ENCODE results near the gene NELL1. TPM values are rescaled to one million over a fixed set of nuclear protein-coding genes. Genes with fewer than 3 reads are reported as not detected.

Gene NELL1
- total RNA-seq, 1 experiment from 2014 or later = not detected

DNA sequence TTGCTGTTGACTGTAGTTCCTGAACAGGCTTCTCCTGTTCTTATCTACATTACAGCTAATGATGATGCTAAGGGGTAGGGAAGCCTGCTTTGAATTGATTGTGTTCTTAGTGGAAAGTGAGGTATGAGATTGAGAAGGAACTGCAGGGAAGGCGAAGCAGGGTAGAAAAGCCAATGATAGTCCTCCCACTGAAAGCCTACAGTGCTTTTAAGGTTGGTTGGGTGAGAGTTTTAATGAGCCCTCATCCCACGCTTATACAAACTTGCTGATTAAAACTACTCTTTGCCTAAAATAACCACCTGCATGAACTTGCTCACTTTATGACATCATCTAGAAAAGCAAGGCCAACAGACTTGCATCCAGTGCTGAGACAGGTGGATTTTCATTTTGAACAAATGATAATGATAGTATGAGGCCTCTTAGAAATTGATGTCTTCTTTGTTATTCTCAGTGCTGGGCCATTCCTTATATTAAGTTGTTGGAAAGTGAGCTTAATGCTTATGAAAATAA, 891.1 kb downstream of the NELL1 start:
- DNase-seq (ENCODE audit: low read depth) = no peak

DNA sequence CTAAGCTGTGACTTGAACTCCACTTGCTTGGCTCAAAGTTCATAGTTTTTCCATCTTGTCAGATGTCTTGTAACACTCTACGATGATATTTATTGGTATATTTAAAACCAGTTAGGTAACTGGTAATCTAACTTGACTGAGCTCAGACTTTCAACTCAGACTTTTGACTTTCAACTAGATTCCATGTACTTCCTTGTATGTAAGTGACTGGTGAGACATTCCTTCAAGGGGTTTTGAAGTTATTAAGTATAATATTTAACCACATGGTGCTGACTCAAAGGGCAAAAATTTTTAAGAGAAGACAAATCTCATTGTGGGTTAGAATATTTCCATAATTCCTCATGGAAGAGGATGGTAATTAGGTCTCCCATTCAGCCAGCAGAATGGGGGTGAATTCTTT, 892.2 kb downstream of the NELL1 start:
- peak; percentile 1 for DNase-seq (ENCODE audit: low read depth)

DNA sequence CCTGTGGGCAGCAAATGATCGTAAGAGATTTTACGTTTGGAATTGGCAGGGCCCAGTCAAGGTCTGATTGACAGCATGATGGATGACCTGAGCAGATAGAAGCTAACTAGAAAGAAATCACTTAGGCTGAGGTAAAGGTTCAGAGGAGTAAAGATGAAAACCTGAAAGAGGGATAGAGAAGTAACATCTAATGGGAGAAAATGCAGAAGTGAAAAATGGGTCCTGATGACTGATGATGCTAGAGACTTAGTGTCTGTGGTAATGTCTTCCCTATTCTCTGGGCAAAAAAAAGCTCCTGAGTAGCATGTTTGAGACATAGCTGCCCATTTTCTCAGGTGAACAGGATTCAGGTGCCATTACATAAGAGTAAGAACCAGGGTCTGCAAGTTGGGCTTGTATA, 894.7 kb downstream of the NELL1 start:
- no peak for DNase-seq (ENCODE audit: low read depth)

DNA sequence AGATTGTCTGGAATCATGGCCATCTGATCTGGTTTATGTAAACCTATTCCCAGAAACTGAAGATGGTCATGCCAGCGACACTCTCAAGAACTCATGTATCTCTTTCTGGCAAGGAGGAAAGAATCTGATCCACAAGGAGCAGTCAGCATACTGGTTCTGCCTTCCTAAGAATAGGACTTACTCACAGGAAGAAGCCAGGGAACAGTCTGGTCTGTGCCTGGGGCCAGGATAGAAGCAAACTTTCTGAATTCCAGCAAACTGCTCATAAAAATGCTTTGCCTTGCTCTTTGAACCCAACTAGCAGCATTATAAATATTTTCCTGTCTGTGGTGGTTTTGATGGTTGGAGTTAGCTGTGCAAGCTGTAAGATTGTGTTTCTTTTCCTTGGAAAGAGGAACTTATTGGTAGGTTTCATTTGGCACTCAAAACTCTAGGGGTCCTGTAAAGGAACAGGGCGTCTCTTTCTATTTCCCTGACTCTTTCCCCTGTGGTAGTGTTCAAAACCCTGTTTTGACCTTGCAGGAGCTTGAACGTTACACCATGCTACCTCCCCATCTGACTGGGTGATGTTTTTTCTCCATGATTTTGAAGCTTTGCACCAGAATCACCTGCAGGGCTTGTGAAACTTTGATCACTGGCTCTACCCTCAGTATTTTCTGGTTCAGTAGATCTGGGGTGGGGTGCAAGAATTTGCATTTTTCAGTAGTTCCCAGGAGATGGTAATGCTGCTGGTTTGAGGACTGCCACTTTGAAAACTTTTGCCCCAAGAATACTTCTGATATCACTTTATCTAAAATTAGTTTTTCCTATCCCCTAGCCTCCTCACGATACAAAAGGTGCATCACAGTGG, 895.7 kb downstream of the NELL1 start:
- DNase-seq (ENCODE audit: low read depth) = peak; percentile 2

DNA sequence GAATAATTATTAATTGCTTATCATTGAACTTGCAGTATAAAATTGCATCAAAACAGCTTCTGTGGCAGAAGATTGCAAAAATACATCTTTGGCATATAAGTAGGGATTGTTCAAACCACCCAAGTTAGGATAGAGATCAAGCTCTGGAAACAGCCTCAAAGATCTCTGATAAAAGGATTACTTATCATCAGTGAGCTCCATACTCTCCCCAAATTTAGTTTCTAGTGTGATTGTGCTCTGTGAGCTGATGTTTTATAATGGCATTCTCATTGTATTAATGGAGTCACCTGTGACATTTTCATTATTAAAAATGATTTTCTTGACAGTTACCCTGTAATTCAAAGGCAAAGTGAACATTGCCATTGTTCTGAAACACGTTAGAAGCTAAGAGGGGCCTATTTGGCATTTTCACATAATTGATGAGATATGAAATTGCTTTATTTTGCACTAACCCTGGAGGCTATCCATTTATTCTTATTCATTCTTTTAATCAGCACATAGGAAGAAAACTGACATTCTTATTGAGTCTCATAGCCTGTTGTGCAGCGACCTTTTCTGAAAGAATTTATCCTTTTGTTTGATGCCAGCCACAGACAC, 897.2 kb downstream of the NELL1 start:
- DNase-seq (ENCODE audit: low read depth) = no peak

DNA sequence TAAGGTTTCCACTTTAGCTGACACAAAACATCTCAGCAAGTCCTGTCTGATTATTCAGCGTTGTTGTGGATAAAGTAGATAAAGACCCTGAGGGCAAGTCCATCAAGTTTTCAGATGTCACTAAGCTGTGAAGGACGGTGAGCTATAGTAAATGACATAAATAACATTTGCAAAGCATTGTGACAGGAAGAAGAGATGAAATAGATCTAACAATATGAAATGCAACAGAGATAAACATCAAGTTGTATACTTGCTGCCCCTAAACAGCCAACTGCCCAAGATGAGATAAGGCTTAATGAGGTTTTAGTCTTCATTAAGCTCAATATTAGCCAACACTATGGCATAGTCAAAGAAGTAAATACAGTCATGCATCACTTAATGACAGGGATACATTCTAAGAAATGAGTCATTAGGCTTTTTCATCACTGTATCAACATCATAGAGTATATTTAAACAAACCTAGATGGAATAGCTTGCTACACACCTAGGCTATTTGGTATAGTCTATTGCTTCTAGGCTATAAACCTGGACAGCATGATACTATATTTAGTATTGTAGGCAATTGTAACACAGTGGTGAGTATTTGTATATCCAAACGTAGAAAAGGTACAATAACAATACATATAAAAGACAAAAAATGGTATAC, 898.4 kb downstream of the NELL1 start:
- DNase-seq (ENCODE audit: low read depth) = no peak

DNA sequence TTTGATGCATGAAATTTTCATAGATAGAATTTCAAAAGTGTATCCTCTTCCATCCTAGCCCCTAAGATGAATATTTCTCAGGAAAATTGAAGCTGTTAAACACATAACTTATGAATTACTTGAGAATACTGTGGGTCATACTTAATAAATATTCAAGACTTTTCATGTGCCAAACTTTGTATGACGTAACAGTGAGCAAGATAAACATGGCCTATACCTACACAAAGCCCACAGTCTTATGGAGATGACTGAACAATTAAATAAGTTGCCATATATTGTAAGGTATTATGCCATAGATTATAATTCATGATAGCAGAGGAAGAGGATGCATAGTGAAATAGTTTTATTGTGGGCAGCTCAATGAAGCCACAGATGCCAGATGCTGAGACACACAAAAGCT, 902.8 kb downstream of the NELL1 start:
- DNase-seq (ENCODE audit: low read depth) = no peak

DNA sequence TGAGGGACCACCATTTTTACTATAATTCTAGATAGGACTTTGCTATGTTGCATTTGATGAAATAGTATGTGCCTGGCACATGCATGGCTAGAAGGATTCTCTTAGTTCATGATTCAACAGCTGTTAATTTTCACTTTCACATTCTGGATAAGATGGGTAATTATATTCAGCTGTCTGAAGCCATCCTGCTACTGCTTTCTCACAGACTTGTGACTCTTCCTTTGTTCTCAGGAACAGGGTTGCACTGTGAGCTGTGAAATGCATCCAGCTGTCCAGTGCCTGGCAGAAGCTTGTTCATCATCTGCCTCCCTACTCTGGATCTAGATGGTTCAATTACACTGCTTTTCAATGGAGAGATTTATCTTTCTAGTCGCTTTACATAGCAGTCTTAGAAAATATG, 913.4 kb downstream of the NELL1 start:
- DNase-seq (ENCODE audit: low read depth) = no peak

DNA sequence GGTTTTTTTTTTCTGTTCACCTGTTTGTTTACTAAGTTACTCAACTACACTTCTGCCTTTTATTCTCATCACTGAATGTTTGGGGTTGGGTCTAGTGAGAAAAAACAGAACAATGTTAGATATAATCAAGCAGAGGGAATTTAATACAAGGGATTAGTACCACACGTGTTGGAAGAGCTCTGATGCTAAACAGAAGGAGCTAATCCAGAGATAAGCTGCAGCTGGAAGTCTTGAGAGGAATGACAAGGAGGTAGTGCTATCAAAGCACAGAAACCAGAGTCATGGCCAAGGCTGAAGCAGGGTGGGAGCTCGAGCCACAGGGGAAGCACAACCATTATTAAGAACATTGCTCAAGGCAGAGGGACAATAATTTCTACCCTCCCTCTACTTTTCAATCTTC, 919.4 kb downstream of the NELL1 start:
- DNase-seq (ENCODE audit: low read depth) = no peak

DNA sequence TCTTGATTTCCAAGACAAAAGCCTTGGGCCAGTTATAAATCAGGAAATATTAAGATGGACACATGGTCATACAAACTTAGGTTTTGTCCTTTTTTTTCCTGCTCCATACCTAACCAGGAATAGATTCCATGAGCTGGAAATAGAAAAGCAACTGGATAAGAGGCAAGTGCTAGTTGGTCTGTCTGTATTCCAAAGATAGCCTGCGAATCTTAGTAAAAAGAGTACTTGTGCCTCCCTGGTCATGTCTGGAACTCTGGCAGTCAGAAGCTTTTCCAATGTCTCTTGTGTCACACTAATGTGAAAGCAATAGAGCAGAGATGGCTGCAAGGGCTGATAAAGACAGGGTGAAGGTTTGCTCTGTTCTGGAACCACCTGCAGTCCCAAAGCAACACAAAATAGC, 933.3 kb downstream of the NELL1 start:
- DNase-seq (ENCODE audit: low read depth) = no peak

DNA sequence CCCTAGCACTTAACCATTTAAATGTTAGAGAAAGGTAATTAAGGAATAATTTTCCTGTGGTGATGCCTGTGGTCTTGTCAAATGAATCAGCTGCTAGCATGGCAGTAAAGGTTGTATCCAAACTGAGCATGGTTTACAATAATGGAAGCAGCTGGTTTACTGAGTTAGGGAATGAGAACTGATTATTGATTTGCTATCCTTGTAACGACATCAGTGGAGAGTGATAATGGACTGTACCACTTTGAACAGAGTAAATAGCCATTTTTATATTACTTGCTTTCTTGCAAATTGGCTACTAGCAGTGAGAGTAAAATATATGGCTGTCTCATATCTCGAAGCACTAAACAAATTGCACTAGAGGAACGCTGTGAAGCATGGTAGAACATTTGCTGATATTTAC, 934.5 kb downstream of the NELL1 start:
- DNase-seq (ENCODE audit: low read depth) = no peak

DNA sequence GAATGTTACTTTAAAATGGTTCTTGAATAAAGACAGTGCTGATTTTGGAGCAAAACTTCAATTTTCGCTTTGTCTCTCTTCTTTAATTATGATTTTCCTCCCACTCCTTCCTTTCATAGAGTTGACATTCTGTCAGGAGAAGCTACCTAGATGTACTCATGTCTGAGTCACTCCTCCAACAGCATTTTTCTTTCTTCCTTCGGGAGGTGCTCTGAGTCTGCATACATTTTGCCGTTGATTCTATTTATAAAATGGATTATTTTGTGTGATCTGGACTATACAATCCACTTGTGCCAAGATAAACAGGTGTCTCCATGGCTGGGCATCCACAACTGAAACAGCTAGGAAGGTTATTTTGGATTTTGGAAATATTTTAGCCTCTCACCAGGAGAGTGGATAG, 935.2 kb downstream of the NELL1 start:
- no peak for DNase-seq (ENCODE audit: low read depth)

DNA sequence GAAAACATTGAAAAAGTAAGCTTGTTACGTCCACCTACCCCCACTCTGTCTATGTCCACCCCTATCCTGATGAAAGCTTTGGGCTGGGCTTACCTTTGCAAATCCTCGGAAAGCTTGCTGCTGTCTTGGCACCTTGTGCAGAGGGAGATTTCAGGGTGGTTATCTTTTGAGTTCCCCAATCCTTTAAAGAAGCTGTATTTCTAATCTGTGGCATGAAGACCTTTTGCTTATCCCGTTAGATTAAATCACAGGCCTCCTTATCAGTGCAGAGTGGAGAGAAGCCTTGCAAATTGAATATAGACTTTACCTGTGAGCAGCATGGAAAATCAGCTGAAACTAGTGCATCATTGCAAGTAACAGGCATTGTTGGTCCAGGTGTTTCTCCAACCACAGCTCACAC, 942.9 kb downstream of the NELL1 start:
- no peak for DNase-seq (ENCODE audit: low read depth)

DNA sequence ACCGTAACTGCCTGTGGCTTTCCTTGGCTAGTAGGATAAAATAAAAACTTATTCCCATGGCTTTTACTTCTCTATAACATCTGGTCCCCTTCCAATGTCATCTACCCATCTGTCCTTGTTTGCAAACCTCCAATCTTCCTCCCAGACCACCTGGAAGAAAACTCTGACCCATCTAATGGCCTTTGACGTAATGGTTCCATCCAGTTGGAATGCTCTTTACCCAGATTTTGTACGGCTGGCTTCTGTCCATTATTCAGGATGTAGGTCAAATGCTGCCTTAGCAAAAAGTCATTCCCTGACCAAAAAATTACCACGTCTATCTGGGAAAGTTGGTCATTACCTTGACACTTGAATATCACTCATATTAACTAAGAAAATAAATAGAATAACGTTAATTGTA, 945.6 kb downstream of the NELL1 start:
- no peak for DNase-seq (ENCODE audit: low read depth)

DNA sequence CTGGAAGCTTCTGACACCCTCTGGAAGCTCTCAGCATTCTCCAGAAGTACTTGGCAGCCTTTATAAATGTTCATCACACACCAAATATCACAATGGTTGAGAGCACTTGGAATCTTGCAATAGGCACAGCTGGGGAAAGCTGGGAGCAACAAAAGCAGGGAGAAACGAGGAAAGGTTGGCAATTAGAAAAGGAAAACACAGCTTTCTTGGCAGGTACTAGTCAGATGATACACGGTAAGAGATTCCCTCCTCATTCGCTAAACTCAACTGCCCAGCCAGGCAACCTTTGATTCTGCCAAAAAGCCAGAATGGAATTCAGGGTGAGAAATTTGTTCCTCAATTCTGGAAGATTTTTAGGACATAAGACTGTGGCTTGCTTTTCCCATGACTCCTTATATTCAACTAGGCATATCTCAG, 946.6 kb downstream of the NELL1 start:
- no peak for DNase-seq (ENCODE audit: low read depth)

DNA sequence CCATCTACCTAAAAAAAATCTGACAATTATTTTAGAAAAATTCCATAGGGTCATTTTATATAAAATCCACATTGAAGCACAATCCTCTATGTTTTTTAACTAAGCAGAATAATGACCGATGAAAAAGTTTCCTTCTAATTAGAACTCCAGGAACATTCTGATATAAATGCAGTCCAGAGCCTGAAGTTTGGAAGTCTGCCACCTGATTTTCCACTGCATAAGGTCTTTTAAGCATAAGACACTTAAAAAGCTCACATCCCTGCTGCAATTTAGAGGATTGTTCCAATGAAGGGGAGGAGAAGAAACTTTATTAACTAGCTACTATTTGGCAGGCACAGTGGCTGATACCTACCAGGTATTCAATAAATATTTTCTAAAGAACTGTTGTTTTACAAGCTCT, 953.2 kb downstream of the NELL1 start:
- no peak for DNase-seq (ENCODE audit: low read depth)

DNA sequence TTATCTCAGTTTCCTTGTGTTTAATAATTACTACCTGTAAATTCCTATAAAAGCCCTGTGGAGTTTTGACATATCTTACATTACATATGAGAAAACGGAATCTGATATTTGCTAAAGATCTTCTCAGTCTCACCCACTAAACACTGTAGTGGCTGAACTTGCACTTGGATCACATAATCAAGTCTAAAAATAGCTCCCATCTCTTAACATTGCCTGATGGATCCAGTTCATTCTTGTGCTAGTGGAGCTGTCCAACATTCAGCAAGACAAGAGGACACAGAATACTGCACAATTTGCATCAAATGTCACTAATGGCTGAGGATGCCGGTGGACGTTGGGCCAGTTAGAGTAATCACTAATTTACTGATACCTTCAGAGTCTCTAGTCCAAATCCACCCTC, 953.6 kb downstream of the NELL1 start:
- no peak for DNase-seq (ENCODE audit: low read depth)

Other genes with a start within 250 kb of the NELL1 start
- not detected in 2 replicates for gene SLC6A5, start 70.0 kb upstream of the NELL1 start, total RNA-seq (2014; rRNA removed; shearing (Covaris generic))

All from M059J (cell line).